Measurements from ENCODE around the gene DTNB. TPM values are rescaled to one million over a fixed set of nuclear protein-coding genes. Genes with fewer than 3 reads are reported as not detected.

Gene DTNB
- total RNA-seq, 1 donor: 18.3 TPM

DNA sequence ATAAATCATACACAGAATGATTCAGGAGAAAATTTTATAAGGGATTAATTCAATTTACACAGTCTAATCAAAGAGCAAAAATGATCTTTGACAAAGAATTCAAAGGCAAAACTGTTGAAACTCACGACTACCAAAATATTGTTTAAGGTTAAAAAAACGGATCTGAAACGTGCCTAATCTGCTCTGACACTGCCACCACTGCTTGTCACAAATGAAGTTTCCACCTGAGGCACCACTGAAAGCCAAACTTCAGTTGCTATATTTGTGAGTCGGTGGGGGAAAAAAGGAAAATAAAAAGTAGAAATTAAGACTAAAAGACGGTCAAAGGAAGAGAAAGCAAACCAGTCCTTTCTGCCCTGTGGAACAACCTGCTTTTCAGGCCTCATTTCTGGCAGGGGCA is 191.0 kb downstream of the DTNB start:
- Histone ChIP-seq H3K4me3 (ENCODE audit: low read length) (no peak overlapping the region), H3K9me3 (ENCODE audit: low read depth, low read length) (no peaks in the 10 kb centered on the region), H3K4me1 (ENCODE audit: insufficient read depth, low read length) (peaks cover 17% of the 10 kb centered on the region), H3K27me3 (ENCODE audit: insufficient read depth, low read length) (no peaks in the 10 kb centered on the region)

DNA sequence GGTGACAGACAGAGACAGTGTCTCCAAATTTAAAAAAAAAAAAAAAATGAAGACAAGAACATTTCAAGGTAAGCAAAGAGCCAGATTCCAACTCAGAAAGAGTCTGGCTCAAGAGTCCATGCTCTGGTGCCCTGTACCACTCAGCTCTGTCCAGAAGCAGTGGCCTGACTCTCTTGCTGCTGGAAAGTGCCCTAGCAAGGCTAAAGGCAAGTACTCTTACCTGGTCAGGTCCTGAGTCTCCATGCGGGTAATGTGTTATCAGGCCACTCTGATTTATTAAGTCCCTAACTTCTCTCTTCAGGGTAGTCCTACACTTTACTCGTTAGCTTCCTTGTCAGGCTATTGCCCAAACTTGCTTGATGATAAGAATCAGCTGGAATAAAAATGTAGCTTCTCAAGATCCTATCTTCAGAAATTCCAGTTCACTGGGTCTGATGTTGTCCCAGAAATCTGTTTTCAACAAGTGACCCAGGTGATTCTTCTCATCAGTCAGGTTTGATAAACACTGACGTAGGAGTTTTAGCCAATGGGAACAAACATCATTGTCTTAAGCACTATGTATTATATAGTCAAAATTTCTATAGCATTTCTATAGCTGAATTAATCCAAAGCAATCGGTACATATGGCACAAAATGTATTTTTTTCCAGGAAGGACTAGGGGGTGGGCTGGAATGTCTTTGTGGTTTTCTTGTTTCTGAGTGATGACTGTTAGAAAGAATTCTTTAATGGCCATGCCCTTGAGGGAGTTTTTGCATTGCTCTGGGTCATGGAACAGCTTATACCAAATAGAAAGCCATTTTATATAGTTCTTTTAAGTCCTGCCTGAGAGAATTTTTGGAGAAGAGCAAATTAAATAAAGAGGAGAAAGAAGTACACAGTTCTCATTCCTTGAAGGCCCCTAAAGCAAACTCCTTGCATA is 191.7 kb downstream of the DTNB start:
- peaks cover 17% of the 10 kb centered on the region for H3K4me1 ChIP-seq (ENCODE audit: insufficient read depth, low read length)
- no peak overlapping the region for H3K4me3 ChIP-seq (ENCODE audit: low read length)
- no peaks in the 10 kb centered on the region for H3K9me3 ChIP-seq (ENCODE audit: low read depth, low read length)
- no peaks in the 10 kb centered on the region for H3K27me3 ChIP-seq (ENCODE audit: insufficient read depth, low read length)

- H3K27me3 ChIP-seq (ENCODE audit: insufficient read depth, low read length): no peaks in the 10 kb centered on the region
- no peak overlapping the region for H3K4me3 ChIP-seq (ENCODE audit: low read length)
- no peaks in the 10 kb centered on the region for H3K9me3 ChIP-seq (ENCODE audit: low read depth, low read length)
- H3K4me1 ChIP-seq (ENCODE audit: insufficient read depth, low read length): peaks cover 17% of the 10 kb centered on the region
Measured at GRCh38 chr2:25480561-25480960, 192.8 kb downstream of the DTNB start.

- Histone ChIP-seq H3K4me1 (ENCODE audit: insufficient read depth, low read length) (peaks cover 17% of the 10 kb centered on the region), H3K9me3 (ENCODE audit: low read depth, low read length) (no peaks in the 10 kb centered on the region), H3K4me3 (ENCODE audit: low read length) (no peak overlapping the region), H3K27me3 (ENCODE audit: insufficient read depth, low read length) (no peaks in the 10 kb centered on the region)
Measured at GRCh38 chr2:25479761-25480160, 193.6 kb downstream of the DTNB start.

DNA sequence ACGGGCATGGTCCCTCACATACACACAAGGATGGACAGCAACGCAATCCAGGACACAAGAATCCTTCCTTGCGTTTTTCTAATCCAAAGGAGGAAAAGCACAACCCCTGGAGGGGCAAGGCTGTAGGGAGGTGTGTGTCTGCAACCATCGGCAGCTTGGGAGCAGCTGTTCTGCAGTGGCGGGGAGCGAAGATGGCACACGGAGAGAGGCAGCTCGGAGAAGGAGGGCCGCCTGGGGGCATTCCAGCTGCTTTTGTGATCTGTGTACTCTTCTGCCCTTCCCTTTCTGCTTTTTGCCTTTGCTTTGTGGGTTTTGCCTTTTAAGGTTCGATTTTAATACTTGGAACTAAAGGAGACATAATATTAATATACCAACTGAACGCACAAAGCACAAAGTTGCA is 194.6 kb downstream of the DTNB start:
- Histone ChIP-seq H3K4me1 (ENCODE audit: insufficient read depth, low read length) (peaks cover 8% of the 10 kb centered on the region), H3K9me3 (ENCODE audit: low read depth, low read length) (no peaks in the 10 kb centered on the region), H3K27me3 (ENCODE audit: insufficient read depth, low read length) (no peaks in the 10 kb centered on the region), H3K4me3 (ENCODE audit: low read length) (no peak overlapping the region)

GRCh38 chr2:25473758-25474340 is 199.5 kb downstream of the DTNB start:
- H3K4me3 ChIP-seq (ENCODE audit: low read length): no peak overlapping the region
- H3K4me1 ChIP-seq (ENCODE audit: insufficient read depth, low read length): no peaks in the 10 kb centered on the region
- H3K27me3 ChIP-seq (ENCODE audit: insufficient read depth, low read length): no peaks in the 10 kb centered on the region

GRCh38 chr2:25473131-25473530 is 200.2 kb downstream of the DTNB start:
- Histone ChIP-seq H3K27me3 (ENCODE audit: insufficient read depth, low read length) (no peaks in the 10 kb centered on the region), H3K4me3 (ENCODE audit: low read length) (no peak overlapping the region), H3K4me1 (ENCODE audit: insufficient read depth, low read length) (no peaks in the 10 kb centered on the region), H3K9me3 (ENCODE audit: low read depth, low read length) (no peaks in the 10 kb centered on the region)

More at GRCh38 chr2:25473758-25474340, 199.5 kb downstream of the DTNB start:
- no peaks in the 10 kb centered on the region for H3K9me3 ChIP-seq (ENCODE audit: low read depth, low read length)

DNA sequence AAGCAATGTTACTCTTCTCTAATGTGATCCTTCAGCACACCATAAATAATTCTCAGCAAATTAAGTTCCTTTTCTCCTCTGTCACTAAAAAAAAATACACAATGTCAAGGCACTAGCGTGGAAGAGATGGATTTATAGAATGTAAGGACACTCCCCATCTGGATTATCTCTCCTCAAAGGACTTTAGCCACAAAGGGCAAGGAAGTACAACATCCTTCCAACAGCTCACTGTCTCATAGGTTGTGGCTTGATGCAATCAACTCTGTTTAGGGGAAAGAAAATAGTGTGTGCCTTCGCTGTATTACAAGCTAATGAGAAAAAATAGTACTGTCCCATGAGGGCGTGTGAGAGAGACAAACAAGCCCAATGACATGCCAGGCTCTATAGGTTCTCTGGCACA is 202.6 kb downstream of the DTNB start:
- Histone ChIP-seq H3K4me1 (ENCODE audit: insufficient read depth, low read length) (no peaks in the 10 kb centered on the region), H3K4me3 (ENCODE audit: low read length) (no peak overlapping the region), H3K27me3 (ENCODE audit: insufficient read depth, low read length) (no peaks in the 10 kb centered on the region), H3K9me3 (ENCODE audit: low read depth, low read length) (no peaks in the 10 kb centered on the region)

DNA sequence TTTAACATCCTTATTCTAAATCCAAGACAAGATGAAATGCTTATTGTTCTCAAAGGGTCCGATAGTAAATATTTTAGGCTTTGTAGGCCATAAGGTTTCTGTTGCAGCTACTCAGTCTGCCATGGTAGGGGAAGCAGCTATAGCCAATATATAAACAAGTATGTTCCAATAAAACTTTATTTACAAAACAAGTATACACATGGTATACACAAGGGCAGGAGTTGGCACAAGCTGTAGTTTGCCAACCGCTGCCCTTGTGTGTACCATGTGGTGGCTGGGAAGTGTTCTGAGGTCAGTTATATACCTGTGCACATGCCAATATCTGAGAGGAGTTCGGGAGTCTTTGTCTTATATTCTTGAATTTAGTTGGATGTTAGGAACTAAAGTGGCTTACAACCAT is 205.6 kb downstream of the DTNB start:
- Histone ChIP-seq H3K9me3 (ENCODE audit: low read depth, low read length) (no peaks in the 10 kb centered on the region), H3K4me1 (ENCODE audit: insufficient read depth, low read length) (no peaks in the 10 kb centered on the region), H3K27me3 (ENCODE audit: insufficient read depth, low read length) (no peaks in the 10 kb centered on the region), H3K4me3 (ENCODE audit: low read length) (no peak overlapping the region)

GRCh38 chr2:25462021-25462420 is 211.4 kb downstream of the DTNB start:
- Histone ChIP-seq H3K27me3 (ENCODE audit: insufficient read depth, low read length) (no peaks in the 10 kb centered on the region), H3K4me1 (ENCODE audit: insufficient read depth, low read length) (no peaks in the 10 kb centered on the region), H3K4me3 (ENCODE audit: low read length) (no peak overlapping the region), H3K9me3 (ENCODE audit: low read depth, low read length) (no peaks in the 10 kb centered on the region)

DNA sequence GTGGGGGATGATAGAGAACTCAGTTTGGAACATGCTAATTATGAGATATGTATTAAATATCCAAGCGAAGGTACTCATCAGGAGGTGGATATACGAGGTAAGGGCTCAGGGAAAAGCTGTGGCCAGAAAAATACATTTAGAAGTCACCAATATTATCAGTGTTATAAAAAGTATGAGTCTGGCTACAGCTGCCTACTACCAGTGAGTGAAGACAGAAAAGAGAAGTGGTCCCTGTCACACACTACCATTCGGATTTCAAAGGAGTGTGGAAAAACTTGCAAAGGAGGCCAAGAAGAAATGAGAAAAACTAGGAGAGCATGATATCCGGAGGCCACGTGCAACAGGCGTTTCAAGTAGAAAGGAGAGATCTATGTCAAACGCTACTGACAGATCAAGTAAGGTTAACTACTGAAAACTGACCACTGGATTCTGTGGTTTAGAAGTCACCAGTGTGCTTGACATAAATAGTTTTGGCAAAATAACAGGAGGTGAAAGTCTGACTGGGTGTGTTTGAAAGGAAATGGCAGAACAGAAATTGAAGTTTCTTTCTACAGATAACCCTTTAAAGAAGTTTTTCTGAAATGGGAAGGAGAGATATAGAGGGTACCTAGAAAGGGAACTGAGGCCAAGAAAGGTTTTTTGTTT is 213.0 kb downstream of the DTNB start:
- H3K4me3 ChIP-seq (ENCODE audit: low read length): no peak overlapping the region
- H3K9me3 ChIP-seq (ENCODE audit: low read depth, low read length): no peaks in the 10 kb centered on the region
- H3K4me1 ChIP-seq (ENCODE audit: insufficient read depth, low read length): no peaks in the 10 kb centered on the region
- H3K27me3 ChIP-seq (ENCODE audit: insufficient read depth, low read length): no peaks in the 10 kb centered on the region

GRCh38 chr2:25454824-25455611 is 218.4 kb downstream of the DTNB start:
- H3K9me3 ChIP-seq (ENCODE audit: low read depth, low read length): no peaks in the 10 kb centered on the region

GRCh38 chr2:25453199-25453905 is 220.0 kb downstream of the DTNB start:
- no peaks in the 10 kb centered on the region for H3K4me1 ChIP-seq (ENCODE audit: insufficient read depth, low read length)
- no peaks in the 10 kb centered on the region for H3K9me3 ChIP-seq (ENCODE audit: low read depth, low read length)
- no peak overlapping the region for H3K4me3 ChIP-seq (ENCODE audit: low read length)
- H3K27me3 ChIP-seq (ENCODE audit: insufficient read depth, low read length): no peaks in the 10 kb centered on the region

More at GRCh38 chr2:25454824-25455611, 218.4 kb downstream of the DTNB start:
- no peaks in the 10 kb centered on the region for H3K27me3 ChIP-seq (ENCODE audit: insufficient read depth, low read length)
- no peak overlapping the region for H3K4me3 ChIP-seq (ENCODE audit: low read length)
- no peaks in the 10 kb centered on the region for H3K4me1 ChIP-seq (ENCODE audit: insufficient read depth, low read length)

DNA sequence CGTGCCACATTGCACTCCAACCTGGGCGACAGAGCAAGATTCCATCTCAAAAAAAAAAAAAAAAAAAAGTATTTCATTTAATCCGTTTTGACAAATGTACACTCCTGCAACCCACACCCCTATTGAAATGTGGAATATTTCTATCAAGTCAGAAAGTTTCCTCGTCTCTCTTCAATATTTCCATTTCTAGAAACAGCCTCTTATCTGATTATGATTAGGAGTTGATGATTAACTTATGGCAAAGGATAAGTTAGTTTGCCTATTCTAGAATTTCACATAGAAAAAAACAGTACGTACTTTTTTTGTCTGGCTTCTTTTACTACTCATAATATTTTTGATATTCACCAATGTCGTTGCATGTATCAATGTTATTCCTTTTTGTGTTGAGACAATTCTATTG is 224.6 kb downstream of the DTNB start:
- no peaks in the 10 kb centered on the region for H3K4me1 ChIP-seq (ENCODE audit: insufficient read depth, low read length)
- no peak overlapping the region for H3K4me3 ChIP-seq (ENCODE audit: low read length)
- H3K27me3 ChIP-seq (ENCODE audit: insufficient read depth, low read length): no peaks in the 10 kb centered on the region
- no peaks in the 10 kb centered on the region for H3K9me3 ChIP-seq (ENCODE audit: low read depth, low read length)
